AG09319 (cell line): ENCODE measurements around the gene FAM111B.
"Not testable (repeated sequence)": the region's sequence is repeated elsewhere in the genome, so short reads cannot be mapped to it uniquely, and the experiment has no call there.

Experiments
- DNase-seq: peaks from one replicate; pipeline ENCODE4 v3.0.0-alpha.2; 2010; ENCODE audit warnings: low read depth; ENCODE audit errors: extremely low read depth
- CTCF ChIP-seq: IDR thresholded peaks from 2 replicates; pipeline ENCODE4 v1.5.1; 2011; ENCODE audit warnings: low read depth, mild to moderate bottlenecking, inconsistent platforms, low read length, moderate library complexity

Gene FAM111B

GRCh38 chr11:59119826-59120225 lies 12.8 kb downstream of the FAM111B start:
- DNase-seq = no peak
- TF ChIP-seq CTCF = no peak

GRCh38 chr11:59135648-59136461 lies 28.8 kb downstream of the FAM111B start:
- no peak for DNase-seq
- TF ChIP-seq CTCF = no peak; the same call in none of the 2 replicates

GRCh38 chr11:59136551-59136950 lies 29.5 kb downstream of the FAM111B start:
- DNase-seq = not testable (repeated sequence)

GRCh38 chr11:59137190-59137589 lies 30.2 kb downstream of the FAM111B start:
- no peak for DNase-seq
- no peak for TF ChIP-seq CTCF

GRCh38 chr11:59138643-59139042 lies 31.6 kb downstream of the FAM111B start:
- TF ChIP-seq CTCF = no peak
- no peak for DNase-seq

- DNase-seq = no peak
- no peak for TF ChIP-seq CTCF
Measured at GRCh38 chr11:59141191-59141590, 34.2 kb downstream of the FAM111B start.

- TF ChIP-seq CTCF = no peak
- no peak for DNase-seq
Measured at GRCh38 chr11:59141673-59142460, 34.8 kb downstream of the FAM111B start.
